ENCODE data around the gene FRRS1L.
A peak's percentile ranks its signal among the peaks of the same experiment; 100 is the strongest.

FRRS1L gene

DNA sequence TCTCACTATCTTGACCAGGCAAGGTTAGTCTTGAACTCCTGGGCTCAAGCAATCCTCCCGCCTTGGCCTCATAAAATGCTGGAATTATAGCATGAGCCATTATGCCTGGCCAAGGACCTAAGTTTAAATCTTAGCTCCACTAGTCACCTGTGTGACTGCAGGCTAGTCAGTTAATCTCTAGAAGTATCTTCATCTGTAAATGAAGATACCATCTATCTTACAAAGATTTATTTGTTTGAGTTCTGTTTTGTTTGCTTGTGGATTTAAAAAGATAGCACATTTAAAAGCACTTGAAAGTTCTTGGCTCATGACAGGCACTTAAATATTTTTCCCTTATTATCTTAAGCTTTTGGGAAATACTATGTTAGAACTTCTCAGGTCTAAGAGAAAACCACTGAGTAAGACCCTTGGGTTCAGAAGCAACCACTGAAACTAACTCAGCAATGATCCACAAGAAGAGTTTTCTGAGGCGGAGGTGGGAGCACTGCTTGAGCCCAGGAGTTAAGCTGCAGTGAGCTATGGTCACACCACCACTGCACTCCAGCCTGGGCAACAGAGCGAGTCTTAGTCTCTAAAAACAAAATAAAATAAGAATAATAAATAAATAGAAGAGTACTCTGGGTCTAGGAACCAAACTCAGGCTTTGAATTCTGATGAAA is 66.4 kb downstream of the FRRS1L start:
- no peak for DNase-seq

DNA sequence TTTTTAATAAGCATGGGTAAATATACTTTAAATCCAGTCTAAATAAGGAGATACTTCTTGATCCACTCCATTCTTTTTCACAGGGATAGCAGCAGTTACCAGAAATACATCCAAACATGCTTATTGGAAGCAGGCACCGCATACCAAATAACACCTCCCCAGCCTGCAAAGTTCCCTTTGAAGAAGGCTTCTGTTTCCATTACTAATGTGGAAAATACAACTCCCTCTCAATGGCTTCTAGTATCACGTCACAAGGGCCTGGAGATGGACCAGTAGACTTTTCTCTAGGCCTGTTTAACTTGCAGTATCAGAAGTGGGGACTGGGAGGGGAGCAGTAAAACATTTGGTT is 68.1 kb downstream of the FRRS1L start:
- DNase-seq, result no peak

DNA sequence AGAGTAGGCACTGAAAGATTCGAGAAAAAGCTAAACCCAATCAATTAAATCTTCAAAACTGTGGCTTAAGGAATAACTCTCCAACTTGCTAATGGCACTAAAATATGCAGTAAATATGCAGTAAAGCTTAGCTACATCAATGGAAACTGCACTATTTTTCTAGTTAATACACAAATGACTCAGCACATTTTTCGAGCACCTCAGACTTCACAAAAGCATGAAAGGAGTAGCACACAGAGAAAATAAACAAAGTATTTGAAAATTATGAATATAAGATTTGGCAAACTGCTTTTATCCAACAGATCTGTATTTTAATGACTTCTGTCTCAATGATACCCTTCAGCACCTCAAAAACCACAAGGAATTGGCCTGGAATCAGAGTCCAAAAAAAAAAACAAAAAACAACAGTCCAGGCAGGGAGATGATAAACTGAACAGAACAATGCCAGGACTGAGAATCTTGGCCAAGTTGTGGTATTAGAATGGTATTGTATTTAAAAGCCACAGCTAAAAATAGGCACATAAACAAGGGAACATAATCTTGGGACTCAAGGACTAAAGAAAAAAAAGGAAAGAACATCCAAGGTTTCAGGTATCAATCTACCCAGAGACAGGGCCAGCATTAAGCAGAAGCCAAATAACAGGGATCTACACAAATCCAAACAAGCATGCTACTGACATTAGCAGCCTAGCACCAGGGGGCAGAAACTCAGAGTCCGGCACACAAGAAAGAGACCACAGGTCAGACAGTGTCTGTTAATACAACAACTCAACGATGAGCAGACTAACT is 68.7 kb downstream of the FRRS1L start:
- peak; percentile 34 for DNase-seq

DNA sequence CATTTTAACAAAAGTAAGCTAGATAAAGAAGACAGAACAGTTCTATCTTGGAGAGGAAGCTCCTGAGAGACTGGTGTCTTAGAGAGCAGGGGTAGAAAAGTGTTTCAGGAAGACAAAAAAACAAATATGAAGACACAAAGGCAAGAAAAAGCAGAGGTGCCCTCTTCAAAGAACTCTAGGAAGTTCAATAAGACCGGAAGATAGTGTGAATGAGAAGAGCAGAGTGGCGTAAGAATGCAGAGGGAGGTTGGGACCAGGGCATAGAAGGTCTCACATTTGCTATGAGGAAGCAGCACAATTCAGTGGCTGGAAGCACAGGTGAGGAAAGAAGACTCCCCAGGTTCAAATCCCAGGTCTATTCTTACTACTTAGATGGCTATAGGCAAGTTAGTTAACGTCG is 69.9 kb downstream of the FRRS1L start:
- no peak for DNase-seq

DNA sequence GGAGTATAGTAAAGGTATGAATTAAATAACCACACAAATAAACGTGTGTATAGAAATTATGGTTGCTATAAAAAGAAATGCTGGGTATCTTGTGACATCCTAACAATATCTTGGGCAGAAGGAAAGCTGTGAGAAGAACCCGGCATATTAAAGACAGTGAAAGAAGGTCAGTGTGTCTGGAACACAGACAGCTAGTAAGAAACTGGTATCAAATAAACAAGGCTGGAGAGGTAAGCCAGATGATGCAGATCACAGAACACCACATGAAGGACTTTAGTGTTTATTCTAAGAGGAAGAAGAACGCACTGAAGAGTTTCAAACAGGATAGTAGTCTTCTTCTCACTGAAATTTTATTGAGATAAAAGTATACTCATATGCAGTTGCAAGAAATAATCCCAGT is 71.7 kb downstream of the FRRS1L start:
- DNase-seq, result no peak

DNA sequence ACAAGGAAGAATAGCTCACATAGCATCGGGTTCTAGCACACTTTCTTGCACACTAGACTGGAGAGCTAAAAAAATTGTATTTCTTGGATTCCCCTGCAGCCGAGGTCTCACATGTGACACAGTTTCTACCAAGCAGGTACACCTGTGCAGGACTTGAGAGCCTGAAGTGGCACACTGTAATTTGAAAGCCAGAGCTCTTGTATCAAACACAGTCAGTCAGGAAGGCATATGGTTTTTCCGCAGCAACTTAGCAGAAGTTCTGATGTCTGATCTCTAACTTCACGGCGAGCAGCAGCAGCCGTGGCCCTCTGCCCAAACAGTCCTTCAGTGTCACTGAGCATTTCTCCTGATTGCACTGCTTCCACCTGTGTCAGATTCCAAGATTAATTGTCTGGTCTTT is 72.8 kb downstream of the FRRS1L start:
- DNase-seq, result no peak

DNA sequence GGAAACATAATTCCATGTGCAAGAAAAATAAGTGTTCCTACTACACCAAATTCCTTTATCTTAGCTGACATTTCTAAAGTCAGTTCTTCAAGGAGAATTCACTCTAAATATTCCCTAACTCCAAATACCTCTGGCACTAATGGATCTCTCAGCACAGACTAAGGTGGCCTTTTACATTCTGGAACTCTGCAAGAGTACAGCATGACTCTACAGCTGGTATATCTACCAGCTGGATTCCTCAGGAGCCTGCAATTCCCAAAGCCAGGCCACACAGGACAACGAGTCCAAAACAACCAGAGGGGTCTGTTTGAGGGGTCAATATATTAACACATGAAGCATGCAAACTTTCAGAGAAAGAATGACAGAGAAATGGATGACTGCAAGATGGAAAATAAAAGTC is 74.5 kb downstream of the FRRS1L start:
- no peak for DNase-seq

DNA sequence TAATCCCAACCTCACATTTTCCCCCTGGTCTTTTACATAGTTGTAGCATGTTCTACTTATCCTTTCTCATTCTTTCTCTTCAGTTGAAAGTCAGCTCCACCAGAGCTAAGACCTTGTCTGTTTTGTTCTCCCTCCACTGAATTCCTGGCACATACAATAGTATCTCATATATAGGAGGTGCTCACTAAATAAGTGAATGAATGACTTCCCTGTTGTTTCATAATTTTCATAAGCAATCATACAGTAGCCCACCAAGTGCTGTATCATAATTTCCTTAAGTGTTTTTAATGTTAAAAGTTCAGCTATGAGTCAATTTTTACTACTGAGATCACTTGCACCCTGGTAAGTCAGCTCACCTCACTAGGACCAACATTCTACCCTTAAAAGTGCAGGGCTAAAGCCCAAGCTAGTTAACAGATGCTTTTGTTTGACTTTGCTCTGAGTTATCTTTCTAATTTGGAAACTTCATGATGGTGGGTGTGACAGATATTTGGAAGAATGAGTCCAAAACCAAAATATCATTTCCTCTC is 74.9 kb downstream of the FRRS1L start:
- DNase-seq, result no peak

DNA sequence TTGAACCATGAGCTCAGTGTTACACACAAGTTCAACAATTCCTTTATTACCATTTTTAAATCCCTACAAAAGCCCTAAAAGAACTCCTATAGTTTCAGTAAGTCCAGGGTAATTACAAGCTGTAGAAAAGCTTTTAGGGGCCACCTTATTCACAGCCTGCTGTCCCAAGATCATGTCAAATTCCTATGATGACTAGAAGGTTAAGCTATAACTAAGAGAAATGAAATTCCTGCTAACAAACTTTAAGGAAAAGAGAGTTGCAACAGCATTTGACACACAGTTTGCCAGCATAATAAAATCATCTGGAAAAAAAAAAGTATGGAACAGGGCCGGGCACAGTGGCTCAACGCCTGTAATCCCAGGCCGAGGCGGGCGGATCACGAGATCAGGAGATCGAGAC is 78.8 kb downstream of the FRRS1L start:
- no peak for DNase-seq

DNA sequence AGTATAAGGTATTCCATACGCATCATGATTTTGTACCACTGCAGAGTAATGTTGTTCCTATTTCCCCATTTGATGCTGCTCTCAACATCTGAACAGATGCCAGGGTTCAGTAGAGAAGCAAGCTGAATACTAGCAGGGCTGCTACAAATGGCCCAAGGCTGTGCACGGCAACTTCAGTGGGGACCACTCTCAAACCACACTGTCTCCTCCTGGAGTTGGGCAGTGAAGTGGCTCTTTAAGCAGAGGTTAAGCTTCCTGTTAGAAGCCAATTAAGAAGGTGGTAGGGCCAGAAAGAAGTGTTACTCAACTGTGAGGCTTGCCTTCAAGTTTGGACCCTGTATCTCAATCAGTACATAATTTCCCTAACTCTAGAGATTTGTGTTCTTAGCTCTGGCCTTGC is 79.3 kb downstream of the FRRS1L start:
- no peak for DNase-seq

DNA sequence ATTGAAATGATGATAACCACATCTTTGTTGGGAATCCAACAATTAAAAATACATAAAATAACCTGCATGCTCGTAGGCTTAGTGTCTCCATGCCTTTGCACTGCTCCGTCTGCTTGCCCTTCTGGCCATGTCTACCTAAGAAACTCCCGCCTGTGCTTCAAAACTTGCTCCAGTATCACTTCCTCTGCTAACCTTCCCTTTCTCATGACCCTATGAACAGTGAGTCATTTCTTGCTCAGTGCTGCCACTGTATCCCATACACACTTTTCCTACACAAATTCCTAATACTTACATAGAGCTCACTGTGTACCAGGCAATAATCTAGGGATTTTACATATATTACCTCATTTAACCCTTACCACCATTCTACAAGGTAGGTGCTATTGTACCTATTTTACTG is 80.8 kb downstream of the FRRS1L start:
- no peak for DNase-seq

DNA sequence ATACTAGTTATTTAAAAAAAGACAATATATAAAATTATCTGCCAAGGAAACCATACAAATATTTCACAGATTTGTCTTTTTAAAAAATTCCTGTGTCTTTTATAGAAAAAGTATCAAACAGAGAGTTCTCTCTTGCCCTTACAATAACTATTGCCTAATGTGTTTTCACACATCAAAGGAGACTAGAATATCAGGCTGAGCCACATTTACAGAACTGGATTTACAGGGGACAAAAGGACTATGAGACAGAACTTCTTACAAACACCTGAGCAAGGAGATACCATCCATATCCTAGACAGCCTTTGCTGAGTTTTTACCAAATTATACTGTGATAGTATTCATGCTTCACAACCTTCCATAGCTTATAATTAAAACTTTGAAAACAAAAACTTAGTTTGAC is 81.5 kb downstream of the FRRS1L start:
- no peak for DNase-seq

DNA sequence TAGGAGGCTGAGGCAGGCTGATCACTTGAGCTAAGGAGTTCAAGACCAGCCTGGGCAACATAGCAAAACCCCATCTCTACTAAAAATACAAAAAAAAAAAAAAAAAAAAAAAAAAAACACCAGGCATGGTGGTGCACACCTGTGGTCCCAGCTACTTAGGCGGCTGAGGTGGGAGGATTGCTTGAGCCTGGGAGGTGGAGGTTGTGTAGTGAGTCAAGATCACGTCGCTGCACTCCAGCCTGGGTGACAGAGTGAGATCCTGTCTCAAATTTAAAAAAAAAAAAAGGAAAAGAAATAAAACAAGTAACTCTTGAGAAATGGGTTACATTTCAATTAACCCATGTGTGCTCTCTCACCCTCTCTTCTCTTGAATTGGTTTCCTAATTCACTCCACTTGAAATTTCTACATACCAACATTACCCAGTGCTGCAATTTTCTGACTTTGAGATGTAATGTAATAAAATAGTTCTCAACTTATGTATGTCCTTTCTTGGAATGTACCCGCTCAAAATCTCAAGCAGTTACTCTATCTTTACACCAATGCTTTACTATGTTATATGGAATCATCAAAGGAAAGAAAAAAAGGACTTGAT is 83.1 kb downstream of the FRRS1L start:
- no peak for DNase-seq

DNA sequence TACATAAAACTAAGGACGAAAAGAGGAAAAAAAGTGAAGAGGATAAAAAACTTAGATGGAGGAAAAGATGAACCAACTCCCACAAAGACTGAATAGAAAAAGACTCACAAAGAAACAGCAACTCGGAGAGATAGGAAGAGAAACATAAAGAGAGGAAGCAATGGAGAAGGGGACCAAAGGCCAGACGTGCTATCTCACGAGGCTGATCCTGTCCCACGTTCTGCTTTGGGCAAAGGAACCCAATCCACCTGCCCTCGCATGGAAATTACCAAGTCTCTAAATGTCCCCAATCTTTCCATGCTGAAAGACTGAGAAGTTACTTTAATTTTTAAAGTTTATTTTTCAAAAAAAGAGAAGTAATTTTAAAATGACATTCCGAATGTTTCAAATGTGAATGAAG is 83.9 kb downstream of the FRRS1L start:
- DNase-seq, result no peak

DNA sequence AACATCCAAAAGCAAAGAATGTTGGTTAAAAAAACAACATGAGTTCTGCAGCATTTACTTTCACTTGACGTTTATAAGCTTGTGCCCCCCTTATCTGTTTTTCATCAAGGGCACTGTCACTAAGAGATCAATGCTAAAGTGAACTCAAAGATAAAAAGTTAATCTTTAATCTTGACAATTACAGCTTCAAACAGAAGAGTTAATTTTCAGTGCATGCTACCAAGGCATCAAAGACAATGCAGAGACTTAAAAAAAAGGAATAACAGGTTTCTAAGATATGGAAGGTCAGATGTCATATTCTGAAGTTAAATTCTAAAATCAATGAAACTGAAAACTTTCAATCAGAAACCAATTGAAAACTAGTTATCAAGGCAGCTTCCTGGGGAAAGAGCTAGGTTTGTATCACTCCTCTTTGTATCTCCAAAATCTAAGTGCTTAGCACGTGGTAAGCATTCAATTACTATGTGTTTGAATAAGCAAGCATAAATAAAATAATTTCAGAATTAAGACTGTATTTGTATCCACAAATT is 84.9 kb downstream of the FRRS1L start:
- DNase-seq, result no peak

All from NCI-H2227 treated with DMSO at 0.1 percent for 48 hours (cell line).